EL (cell line): ENCODE measurements around the gene KCNJ15.

ENCODE experiments used
- DNase-seq: peaks from one replicate; pipeline ENCODE4 v3.0.0-alpha.2; 2016

KCNJ15 gene

GRCh38 chr21:38300141-38300578, 43.4 kb downstream of the KCNJ15 start:
- DNase-seq: no peak

- no peak for DNase-seq
Observed at GRCh38 chr21:38301321-38302214, 44.8 kb downstream of the KCNJ15 start.

- peak; percentile 91 for DNase-seq
Observed at GRCh38 chr21:38303300-38303699, 46.5 kb downstream of the KCNJ15 start.

- DNase-seq: peak; percentile 73
Observed at GRCh38 chr21:38306433-38307141, 49.8 kb downstream of the KCNJ15 start.

GRCh38 chr21:38307771-38308531, 51.2 kb downstream of the KCNJ15 start:
- no peak for DNase-seq

- DNase-seq: no peak
Observed at GRCh38 chr21:38308532-38309119, 51.8 kb downstream of the KCNJ15 start.

GRCh38 chr21:38310646-38311485, 54.1 kb downstream of the KCNJ15 start:
- DNase-seq: peak; percentile 24

GRCh38 chr21:38311765-38312164, 55.0 kb downstream of the KCNJ15 start:
- DNase-seq: no peak

GRCh38 chr21:38312822-38313221, 56.0 kb downstream of the KCNJ15 start:
- no peak for DNase-seq

- no peak for DNase-seq
Observed at GRCh38 chr21:38314558-38314957, 57.8 kb downstream of the KCNJ15 start.

GRCh38 chr21:38315122-38315521, 58.3 kb downstream of the KCNJ15 start:
- DNase-seq: no peak

- peak; percentile 73 for DNase-seq
Observed at GRCh38 chr21:38319781-38320180, 63.0 kb downstream of the KCNJ15 start.

GRCh38 chr21:38321568-38321967, 64.8 kb downstream of the KCNJ15 start:
- DNase-seq: no peak

GRCh38 chr21:38322311-38322950, 65.6 kb downstream of the KCNJ15 start:
- DNase-seq: peak; percentile 10

- peak; percentile 90 for DNase-seq
Observed at GRCh38 chr21:38323721-38324531, 67.1 kb downstream of the KCNJ15 start.

- no peak for DNase-seq
Observed at GRCh38 chr21:38325216-38325615, 68.4 kb downstream of the KCNJ15 start.

- no peak for DNase-seq
Observed at GRCh38 chr21:38325731-38326420, 69.1 kb downstream of the KCNJ15 start.

- no peak for DNase-seq
Observed at GRCh38 chr21:38326429-38326828, 69.6 kb downstream of the KCNJ15 start.

- DNase-seq: no peak
Observed at GRCh38 chr21:38326899-38327298, 70.1 kb downstream of the KCNJ15 start.

- DNase-seq: no peak
Observed at GRCh38 chr21:38327984-38328383, 71.2 kb downstream of the KCNJ15 start.
